Smooth muscle cell (in vitro differentiated cells): ENCODE data around the gene FNTB. TPM values are rescaled to one million over a fixed set of nuclear protein-coding genes. Genes with fewer than 3 reads are reported as not detected.

Experiments used
- DNase-seq: peaks from one replicate; lab custom pipeline; 2025; ENCODE audit not compliant: unreplicated experiment; lab: John Stamatoyannopoulos, UW
- H2AFZ ChIP-seq: fragments of 200-600 bp; sonication (generic); 2 replicates; pipeline ENCODE4 v1.6.0; 2016; ENCODE audit warnings: antibody characterized with exemption, low read depth, mild to moderate bottlenecking
- H3F3A ChIP-seq: fragments of 200-600 bp; sonication (generic); 2 replicates; pipeline ENCODE4 v1.6.0; 2017; ENCODE audit warnings: antibody characterized with exemption, low read depth
- H3K27ac ChIP-seq: fragments of 200-600 bp; sonication (generic); 2 replicates; pipeline ENCODE4 v1.5.1; 2016; ENCODE audit warnings: low read depth, mild to moderate bottlenecking
- H3K27me3 ChIP-seq: fragments of 200-600 bp; sonication (generic); 2 replicates; pipeline ENCODE4 v1.6.1; 2016; ENCODE audit warnings: low read depth, mild to moderate bottlenecking
- H3K36me3 ChIP-seq: fragments of 200-600 bp; sonication (generic); 2 replicates; pipeline ENCODE4 v1.5.1; 2016; ENCODE audit warnings: low read depth
- H3K4me1 ChIP-seq: fragments of 200-600 bp; sonication (generic); 2 replicates; pipeline ENCODE4 v1.5.1; 2016; ENCODE audit warnings: low read depth
- H3K4me2 ChIP-seq: fragments of 200-600 bp; sonication (generic); 2 replicates; pipeline ENCODE4 v1.6.0; 2016; ENCODE audit warnings: mild to moderate bottlenecking
- H3K4me3 ChIP-seq: fragments of 200-600 bp; sonication (generic); 2 replicates; pipeline ENCODE4 v1.5.1; 2016; ENCODE audit warnings: mild to moderate bottlenecking
- H3K79me2 ChIP-seq: fragments of 200-600 bp; sonication (generic); 2 replicates; pipeline ENCODE4 v1.6.0; 2016; ENCODE audit warnings: low read depth, mild to moderate bottlenecking
- H3K9ac ChIP-seq: fragments of 200-600 bp; sonication (generic); 2 replicates; pipeline ENCODE4 v1.6.0; 2016; ENCODE audit warnings: low read depth
- H3K9me3 ChIP-seq: fragments of 200-600 bp; sonication (generic); replicated peaks from 2 replicates; pipeline ENCODE4 v1.5.1; 2016; ENCODE audit warnings: low read depth
- H4K20me1 ChIP-seq: fragments of 200-600 bp; sonication (generic); 2 replicates; pipeline ENCODE4 v1.6.0; 2016; ENCODE audit warnings: low read depth
- WGBS: methylation state at CpG from one replicate; pipeline ENCODE4 v1.1.7; 2016; ENCODE audit warnings: low lambda C conversion rate; 5-methylcytosine and 5-hydroxymethylcytosine counted together
- polyA plus RNA-seq: library from polyadenylated mRNA; unstranded; fragments of >200 nt; fragmentation: Nextera tagmentation; extraction: Ambion mirVana; gene quantifications from 2 replicates; pipeline ENCODE4 v1.2.1, GENCODE V29; 2016
- total RNA-seq: library from RNA; depleted of rRNA; stranded (reverse); fragments of >200 nt; gene quantifications from 2 replicates; pipeline ENCODE4 v1.2.3, GENCODE V29; 2014
- TF ChIP-seq, protein P1 (sequence below): fragments of 200-600 bp; sonication (generic); IDR thresholded peaks from 2 replicates; pipeline ENCODE4 v1.5.1; 2017; ENCODE audit warnings: borderline replicate concordance, mild to moderate bottlenecking, antibody characterized with exemption; ENCODE audit not compliant: insufficient read depth, poor library complexity, severe bottlenecking

FNTB gene
- total and polyA plus RNA-seq, 2 experiments from 2014 or later, result 9.3 to 16.3 TPM

DNA sequence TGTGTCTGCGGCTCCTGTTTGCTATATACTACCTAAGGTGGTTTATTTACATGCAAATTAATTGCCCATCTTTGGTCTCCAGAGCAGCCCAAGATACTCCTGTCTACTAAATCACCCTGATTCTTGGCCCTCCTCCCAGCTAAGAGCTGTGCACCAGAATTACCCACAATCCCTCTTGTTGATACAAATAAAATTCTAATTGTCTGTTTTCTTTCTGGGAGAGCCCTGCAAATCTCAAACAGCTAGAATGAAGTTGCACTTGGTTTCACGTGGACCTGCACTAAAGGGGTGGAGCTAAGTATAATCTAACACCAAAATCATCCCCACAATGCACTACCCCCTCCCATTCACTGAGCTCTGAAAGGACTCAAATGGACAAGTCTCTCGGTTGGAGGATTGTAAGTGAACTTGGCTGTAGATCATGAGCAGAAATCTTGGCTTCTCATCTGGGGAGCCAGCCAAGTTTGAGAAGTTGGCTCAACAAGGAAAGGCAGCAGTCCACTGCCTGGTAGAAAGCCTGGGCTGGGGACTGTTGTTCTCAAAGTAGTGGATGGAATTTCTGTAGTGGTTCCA lies 109.0 kb downstream of the FNTB start:
- H3K27ac ChIP-seq, result peak overlapping the region; percentile 48
- H3K9ac ChIP-seq, result no peak overlapping the region
- peaks cover 48% of the 10 kb centered on the region for H3K79me2 ChIP-seq
- peaks cover 72% of the 10 kb centered on the region for H4K20me1 ChIP-seq
- no peak overlapping the region for H2AFZ ChIP-seq
- TF ChIP-seq, protein P1, sequence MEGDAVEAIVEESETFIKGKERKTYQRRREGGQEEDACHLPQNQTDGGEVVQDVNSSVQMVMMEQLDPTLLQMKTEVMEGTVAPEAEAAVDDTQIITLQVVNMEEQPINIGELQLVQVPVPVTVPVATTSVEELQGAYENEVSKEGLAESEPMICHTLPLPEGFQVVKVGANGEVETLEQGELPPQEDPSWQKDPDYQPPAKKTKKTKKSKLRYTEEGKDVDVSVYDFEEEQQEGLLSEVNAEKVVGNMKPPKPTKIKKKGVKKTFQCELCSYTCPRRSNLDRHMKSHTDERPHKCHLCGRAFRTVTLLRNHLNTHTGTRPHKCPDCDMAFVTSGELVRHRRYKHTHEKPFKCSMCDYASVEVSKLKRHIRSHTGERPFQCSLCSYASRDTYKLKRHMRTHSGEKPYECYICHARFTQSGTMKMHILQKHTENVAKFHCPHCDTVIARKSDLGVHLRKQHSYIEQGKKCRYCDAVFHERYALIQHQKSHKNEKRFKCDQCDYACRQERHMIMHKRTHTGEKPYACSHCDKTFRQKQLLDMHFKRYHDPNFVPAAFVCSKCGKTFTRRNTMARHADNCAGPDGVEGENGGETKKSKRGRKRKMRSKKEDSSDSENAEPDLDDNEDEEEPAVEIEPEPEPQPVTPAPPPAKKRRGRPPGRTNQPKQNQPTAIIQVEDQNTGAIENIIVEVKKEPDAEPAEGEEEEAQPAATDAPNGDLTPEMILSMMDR, result no peak
- 62% methylated on average over 3 of the region's 3 CpGs for WGBS
- no peak overlapping the region for H3K4me3 ChIP-seq
- no peaks in the 10 kb centered on the region for H3K27me3 ChIP-seq
- peaks cover 37% of the 10 kb centered on the region for H3K36me3 ChIP-seq
- peak overlapping the region; percentile 67 for H3K4me2 ChIP-seq
- peaks cover 3% of the 10 kb centered on the region for H3K4me1 ChIP-seq
- peaks cover 28% of the 10 kb centered on the region for H3F3A ChIP-seq
- DNase-seq, result no peak
- no peaks in the 10 kb centered on the region for H3K9me3 ChIP-seq

DNA sequence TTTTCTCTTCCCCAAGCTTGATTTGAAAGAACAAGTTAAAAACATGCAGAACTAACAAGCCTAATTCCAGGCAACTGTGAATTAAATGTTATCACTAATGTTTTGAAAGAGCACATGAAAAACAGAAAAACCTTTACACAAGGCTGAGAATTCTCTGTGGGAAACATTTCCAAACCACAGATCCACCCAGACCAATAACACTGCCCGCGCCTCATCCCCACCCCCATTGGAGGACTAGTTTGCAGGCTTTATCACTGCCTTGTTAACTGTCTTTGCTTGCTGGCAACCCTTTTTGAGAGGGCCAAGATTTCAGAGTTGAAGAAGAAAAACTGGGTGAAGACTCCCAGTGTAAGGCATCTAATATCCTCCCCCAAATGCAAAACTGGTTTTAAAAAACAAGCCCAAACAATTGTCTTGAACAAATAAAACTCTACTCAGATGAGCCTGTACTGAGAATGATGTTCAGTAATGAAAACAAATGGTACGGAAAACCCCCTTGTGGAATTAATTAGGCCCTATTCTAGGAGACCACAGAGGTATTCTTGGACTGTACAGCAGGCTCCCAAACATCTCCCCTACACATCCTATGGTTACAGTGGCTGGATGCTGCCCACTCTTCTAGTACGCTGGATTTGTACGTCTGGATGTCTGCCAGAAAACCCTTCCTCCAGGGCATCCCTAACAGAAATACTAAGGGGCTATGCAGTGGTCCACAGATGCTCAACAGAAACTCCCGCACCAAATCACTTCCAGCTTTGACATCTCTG lies 109.8 kb downstream of the FNTB start:
- Histone ChIP-seq H3K4me3 (no peak overlapping the region), H3K79me2 (peaks cover 56% of the 10 kb centered on the region), H2AFZ (no peak overlapping the region), H3K27me3 (no peaks in the 10 kb centered on the region), H3K9ac (no peak overlapping the region), H3K27ac (peak overlapping the region; percentile 48), H3K9me3 (no peaks in the 10 kb centered on the region), H3K4me2 (peak overlapping the region; percentile 67), H3K36me3 (peaks cover 29% of the 10 kb centered on the region), H4K20me1 (peaks cover 71% of the 10 kb centered on the region), H3K4me1 (peaks cover 8% of the 10 kb centered on the region), H3F3A (peaks cover 28% of the 10 kb centered on the region)
- no peak for DNase-seq
- 29% methylated on average over 6 of the region's 6 CpGs for WGBS
- TF ChIP-seq, protein P1, result no peak

GRCh38 chr14:65098586-65098985 lies 111.9 kb downstream of the FNTB start:
- H3F3A ChIP-seq, result peaks cover 28% of the 10 kb centered on the region
- no peak overlapping the region for H3K27ac ChIP-seq
- H4K20me1 ChIP-seq, result peaks cover 55% of the 10 kb centered on the region
- H3K27me3 ChIP-seq, result no peaks in the 10 kb centered on the region
- peaks cover 8% of the 10 kb centered on the region for H3K4me1 ChIP-seq
- TF ChIP-seq, protein P1, result no peak
- H3K9me3 ChIP-seq, result no peaks in the 10 kb centered on the region
- peaks cover 11% of the 10 kb centered on the region for H3K36me3 ChIP-seq
- H3K79me2 ChIP-seq, result peaks cover 56% of the 10 kb centered on the region
- no peak overlapping the region for H3K9ac ChIP-seq
- H3K4me2 ChIP-seq, result no peak overlapping the region
- H2AFZ ChIP-seq, result no peak overlapping the region
- WGBS, result 95% methylated on average over 2 of the region's 2 CpGs
- no peak for DNase-seq
- H3K4me3 ChIP-seq, result no peak overlapping the region
